GM18507 (cell line): ENCODE data around the gene FADS3.
"Not testable (repeated sequence)": the region's sequence is repeated elsewhere in the genome, so short reads cannot be mapped to it uniquely, and the experiment has no call there.

Experiments
- DNase-seq: peaks from one replicate; pipeline ENCODE4 v3.0.0; 2011; ENCODE audit warnings: low read depth; ENCODE audit not compliant: insufficient read length; ENCODE audit errors: extremely low spot score
- FAIRE-seq: peaks from 2 replicates; lab custom pipeline; 2011; peaks lifted over from hg19 to GRCh38; lab: Jason Lieb, UNC

Gene FADS3

GRCh38 chr11:61883327-61883726 lies 8.0 kb downstream of the FADS3 start:
- FAIRE-seq (no peak), DNase-seq (no peak)

DNA sequence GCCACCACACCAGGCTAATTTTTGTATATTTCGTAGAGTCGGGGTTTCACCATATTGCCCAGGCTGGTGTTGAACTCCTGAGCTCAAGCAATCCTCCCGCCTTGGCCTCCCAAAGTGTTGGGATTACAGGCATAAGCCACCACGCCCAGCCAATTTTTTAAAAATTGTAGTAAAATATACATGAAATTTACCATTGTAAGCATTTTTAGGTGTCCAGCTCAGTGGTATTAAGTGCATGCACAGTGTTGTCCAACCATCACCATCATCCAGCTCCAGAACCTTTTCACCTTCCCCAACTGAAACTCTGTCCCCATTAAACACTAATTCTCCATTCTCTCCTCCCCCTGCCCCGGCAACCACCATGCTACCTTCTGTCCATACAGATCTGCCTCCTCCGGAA lies 8.5 kb downstream of the FADS3 start:
- DNase-seq (no peak), FAIRE-seq (no peak)

- not testable (repeated sequence) for DNase-seq, FAIRE-seq
These were observed 9.1 kb downstream of the FADS3 start for GRCh38 chr11:61882267-61882666.

DNA sequence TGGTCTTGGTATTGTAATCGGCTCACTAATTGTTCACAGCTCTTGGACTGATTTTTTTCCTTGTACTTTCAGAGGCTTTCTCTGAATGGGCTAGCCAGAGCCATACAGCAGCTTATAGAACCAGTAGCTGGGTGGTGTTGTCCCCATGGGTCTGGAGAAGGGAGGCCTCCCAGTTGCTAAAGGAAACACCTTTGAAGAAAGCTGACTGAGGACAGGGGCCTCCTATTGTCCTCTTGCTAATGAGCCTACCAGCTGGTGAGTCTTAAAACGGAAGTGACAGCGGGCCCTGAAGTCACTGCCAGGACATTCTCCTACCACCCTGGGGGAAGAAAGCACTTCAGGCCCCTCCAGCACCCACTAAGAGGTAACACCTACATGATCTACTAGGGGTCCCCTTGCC lies 9.9 kb downstream of the FADS3 start:
- DNase-seq (no peak), FAIRE-seq (no peak)

DNA sequence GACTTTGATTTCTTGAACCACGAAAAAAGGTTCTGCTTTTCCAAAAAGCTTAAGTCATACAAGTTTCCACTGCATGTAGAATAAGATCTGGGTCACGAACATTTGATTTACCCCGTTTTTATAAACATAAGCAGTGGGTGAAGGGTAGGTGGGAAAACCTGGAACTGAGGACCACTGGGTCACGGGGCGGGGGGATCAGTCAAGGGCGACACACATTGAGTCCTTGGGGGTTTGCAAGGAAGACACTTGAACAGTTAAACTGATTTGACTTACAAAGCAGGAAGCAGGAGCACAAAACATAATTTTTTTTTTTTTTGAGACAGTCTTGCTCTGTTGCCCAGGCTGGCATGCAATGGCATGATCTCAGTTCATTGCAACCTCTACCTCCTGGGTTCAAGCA lies 10.9 kb downstream of the FADS3 start:
- no peak for DNase-seq
- FAIRE-seq = peak; percentile 15

DNA sequence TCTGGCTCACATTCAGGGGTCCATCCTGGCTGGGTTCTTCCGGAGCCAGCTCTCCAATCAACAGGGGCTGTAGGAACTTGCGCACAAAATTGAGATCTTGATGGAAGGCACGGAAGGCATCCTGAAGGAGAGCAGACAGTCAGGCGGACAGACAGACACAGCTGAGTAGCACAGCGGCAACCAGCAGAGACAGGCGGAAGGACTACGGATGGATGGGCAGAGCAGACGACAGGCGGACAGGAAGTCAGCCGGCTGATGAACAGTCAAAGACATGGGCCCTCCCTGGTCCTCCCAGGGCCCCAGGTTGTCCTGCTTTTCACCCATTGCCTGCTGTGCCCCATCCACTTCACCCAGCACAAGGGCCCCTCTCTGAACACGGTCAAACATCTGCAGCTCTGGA lies 11.3 kb downstream of the FADS3 start:
- peak; percentile 64 for DNase-seq
- peak; percentile 61 for FAIRE-seq

- no peak for FAIRE-seq
- no peak for DNase-seq
These were observed 12.2 kb downstream of the FADS3 start for GRCh38 chr11:61879152-61879551.

DNA sequence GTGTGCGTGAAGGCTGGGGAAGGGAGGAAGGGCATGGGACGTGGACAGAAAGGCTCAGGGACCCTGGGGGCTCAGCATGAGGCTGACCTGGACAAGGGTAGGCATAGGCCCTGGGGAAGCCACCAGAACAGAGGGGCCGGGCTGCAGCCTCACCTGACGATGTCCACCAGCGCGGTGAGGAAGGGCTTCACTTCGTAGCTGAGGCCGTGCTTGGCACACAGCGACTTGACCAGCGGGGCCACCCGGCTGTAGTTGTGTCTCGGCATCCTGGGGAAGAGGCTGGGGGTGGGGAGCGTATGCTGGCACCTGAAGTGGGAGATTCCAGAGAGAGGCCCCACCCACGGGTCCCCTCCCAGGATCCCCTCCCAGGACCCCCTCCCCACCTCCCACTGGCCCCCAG lies 15.6 kb downstream of the FADS3 start:
- no peak for DNase-seq

GRCh38 chr11:61874853-61875252 lies 16.5 kb downstream of the FADS3 start:
- DNase-seq (no peak), FAIRE-seq (no peak)

More for the DNA sequence above, 15.6 kb downstream of the FADS3 start:
- no peak for FAIRE-seq

DNA sequence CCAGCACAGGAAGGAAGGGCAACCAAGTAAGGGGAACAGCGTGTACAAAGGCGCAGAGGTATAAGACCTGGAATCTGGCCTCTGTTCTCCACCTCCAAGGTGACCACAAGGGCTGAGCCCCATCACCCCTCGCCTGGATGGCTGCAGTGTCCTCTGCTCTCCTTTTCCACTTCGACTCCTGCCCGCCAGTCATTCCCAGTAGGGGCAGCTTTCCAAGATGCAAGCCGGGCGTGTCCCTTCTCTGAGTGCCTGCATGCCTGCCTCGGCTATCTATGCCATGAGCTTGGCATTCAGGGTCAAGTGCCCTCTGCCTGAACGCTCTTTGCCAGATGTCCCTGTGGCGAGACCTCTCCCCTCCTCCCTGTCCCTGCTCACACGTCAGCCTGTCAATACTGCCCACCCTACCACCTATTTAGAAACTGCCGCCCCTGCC lies 17.0 kb downstream of the FADS3 start:
- no peak for FAIRE-seq
- no peak for DNase-seq

DNA sequence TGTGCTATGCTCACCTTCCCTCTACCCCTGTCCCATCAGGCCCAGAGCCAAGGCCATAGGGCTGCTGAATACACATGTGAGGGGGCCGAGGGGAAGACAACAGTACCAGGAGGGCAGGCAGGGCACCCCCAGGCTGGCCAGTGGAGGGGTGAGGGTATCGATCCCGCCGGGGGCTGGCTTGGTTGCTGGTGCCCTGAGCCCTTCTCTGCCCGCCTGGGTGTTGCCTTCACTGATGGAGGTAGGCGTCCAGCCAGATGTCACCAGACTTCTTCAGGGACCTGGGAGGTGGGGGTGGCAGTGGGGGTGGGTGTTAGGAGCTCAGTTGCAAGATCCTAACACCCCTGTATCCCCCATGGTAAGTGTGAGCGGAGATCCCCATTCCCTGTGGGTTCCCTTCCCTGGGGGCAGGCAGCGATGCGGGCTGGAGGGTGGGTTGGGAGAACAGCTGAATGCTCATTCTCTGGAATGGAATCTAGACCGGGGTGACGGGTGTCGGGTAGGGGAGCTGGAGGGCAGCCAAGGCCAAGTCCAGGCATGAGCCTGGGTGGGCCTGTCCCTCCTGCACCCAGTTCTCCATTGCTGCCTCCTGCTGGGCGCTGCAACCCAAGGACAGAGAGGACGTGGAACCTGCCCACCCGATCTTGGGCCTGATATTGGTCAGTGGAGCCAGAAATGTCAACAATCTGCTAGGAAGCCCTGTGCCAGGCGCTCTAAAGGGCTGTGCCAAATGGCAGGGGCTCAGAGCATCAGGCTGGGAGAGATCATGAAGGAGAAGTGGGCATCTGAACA lies 17.6 kb downstream of the FADS3 start:
- DNase-seq = no peak
- no peak for FAIRE-seq

GRCh38 chr11:61872935-61873565 lies 18.3 kb downstream of the FADS3 start:
- FAIRE-seq (no peak), DNase-seq (no peak)

- FAIRE-seq (no peak), DNase-seq (peak; percentile 64)
These were observed 20.2 kb downstream of the FADS3 start for GRCh38 chr11:61871158-61871597.

- DNase-seq (no peak), FAIRE-seq (no peak)
These were observed 20.8 kb downstream of the FADS3 start for GRCh38 chr11:61870541-61871031.

DNA sequence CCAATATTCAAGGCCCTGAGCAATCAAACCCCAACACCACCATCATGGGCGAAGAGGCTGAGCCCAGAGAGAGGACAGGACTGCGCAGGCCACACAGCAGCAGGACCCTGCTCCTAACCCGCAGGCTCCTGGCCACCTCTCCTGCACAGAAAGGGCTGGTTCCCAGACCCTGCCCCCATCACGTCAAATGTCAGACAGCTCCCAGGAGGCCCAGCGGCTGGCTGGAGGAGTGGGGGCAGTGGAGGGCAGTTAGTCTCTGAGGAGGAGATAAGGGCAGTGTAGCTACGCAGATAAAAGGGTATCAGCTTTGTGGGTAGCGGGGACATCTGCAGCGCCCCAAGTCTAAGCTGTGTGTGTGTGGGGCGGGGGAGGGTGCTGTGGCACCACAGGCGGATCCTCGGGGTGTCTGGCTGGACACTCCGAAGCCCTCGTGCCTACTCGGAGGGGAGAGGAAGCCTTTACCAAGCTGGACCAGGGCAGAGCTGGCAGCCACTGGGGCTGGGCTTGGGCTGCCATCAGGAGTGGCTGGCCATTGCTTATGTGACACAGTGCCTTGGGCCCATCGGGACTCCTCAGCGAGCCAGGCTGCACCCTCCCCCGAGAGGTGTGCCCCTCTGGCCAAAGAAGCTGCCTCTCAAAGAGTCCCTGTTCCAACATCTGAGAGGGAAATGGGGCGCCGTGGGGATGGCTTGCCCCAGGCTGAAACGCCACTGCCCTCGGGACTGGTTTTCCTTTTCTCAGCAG lies 21.5 kb downstream of the FADS3 start:
- FAIRE-seq (no peak), DNase-seq (no peak)

- DNase-seq (no peak), FAIRE-seq (no peak)
These were observed 22.0 kb downstream of the FADS3 start for GRCh38 chr11:61869429-61869707.

GRCh38 chr11:61868571-61869428 lies 22.5 kb downstream of the FADS3 start:
- FAIRE-seq = no peak

DNA sequence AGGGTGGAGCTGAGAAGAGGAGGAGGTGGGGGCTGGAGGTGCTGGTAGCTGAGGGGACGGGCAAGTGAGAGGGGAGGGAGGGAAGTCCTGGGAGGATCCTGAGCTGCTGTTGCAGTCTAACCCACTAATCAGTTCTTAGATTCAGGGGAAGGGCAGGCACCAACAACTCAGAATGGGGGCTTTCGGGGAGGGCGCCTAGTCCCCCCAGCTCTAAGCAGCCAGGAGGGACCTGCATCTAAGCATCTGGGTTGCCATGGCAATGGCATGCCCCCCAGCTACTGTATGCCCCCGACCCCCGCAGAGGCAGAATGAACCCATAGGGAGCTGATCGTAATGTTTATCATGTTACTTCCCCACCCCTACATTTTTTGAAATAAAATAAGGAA lies 24.4 kb downstream of the FADS3 start:
- FAIRE-seq (no peak), DNase-seq (no peak)

More at GRCh38 chr11:61868571-61869428, 22.5 kb downstream of the FADS3 start:
- DNase-seq = no peak

- FAIRE-seq = no peak
- DNase-seq = no peak
These were observed 25.0 kb downstream of the FADS3 start for GRCh38 chr11:61866231-61866957.
